ENCODE data around the gene RPGRIP1. TPM values are rescaled to one million over a fixed set of nuclear protein-coding genes. Genes with fewer than 3 reads are reported as not detected.

Gene RPGRIP1
- total RNA-seq: not detected

DNA sequence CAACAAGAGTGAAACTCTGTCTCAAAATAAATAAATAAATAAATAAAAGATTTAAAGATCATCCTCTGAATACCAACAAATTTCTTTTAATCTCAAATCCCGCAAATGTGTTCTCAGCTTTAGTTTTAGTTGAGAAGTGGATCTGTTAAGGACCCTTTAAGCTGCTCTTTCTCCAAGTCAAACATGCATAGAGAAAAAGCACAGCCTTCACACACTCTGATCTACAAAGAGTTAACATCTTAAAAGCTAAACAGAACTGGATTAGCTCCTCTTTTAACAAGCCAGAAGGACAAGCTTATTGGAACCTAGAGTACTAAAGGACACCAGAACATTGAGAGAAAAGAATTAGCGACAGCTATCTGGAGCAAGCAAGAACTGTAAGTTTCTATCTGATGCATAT, at the start of gene RPGRIP1:
RPGRIP1 (plus strand) TSS at position 301 of the 400 bp plus-strand sequence. CDS start 7,894 bp downstream, outside the sequence.
- Mint-ChIP-seq H3K27ac (no peak within 1 kb of the TSS), H3K36me3 (no peaks in the 10 kb centered on the region), H3K9me3 (no peaks in the 10 kb centered on the region)
- ATAC-seq (no peak), DNase-seq (ENCODE audit: low spot score in 2 of 2) (no peak)

DNA sequence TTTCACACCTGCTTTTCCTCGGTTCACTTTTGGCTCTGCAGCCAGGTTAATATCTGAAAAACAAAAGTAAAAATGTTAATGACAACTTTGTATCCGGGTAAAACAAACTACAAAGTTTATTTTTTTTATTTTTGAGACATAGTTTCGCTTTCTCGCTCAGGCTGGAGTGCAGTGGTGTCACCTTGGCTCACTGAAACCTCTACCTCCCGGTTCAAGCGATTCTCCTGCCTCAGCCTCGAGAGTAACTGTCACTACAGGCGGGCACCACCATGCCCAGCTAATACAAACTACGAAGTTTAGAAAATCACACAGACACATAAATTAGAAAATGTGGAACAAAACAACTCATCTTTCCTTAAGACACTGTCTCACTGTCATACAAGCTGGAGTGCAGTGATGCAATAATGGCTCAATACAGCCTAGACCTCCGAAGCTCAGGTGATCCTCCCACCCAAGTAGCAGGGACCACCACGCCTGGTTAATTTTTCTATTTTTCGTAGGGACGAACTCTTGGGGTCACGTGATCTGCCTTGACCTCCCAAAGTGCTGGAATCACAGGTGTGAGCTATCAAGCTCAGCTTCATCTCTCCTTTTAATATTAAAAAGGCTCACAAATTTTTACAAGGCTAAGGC, 48.7 kb upstream of the RPGRIP1 start:
- DNase-seq (ENCODE audit: low spot score in 2 of 2): no peak
- Mint-ChIP-seq H3K27ac (peak overlapping the region in 1 of 2 donors; percentile 88), H3K9me3 (no peaks in the 10 kb centered on the region), H3K36me3 (peaks cover 23 to 63% of the 10 kb centered on the region in 2 donors)
- peak in 1 of 2 donors; percentile 32 for ATAC-seq

- Mint-ChIP-seq H3K27ac (no peak overlapping the region), H3K36me3 (peaks cover 17 to 63% of the 10 kb centered on the region in 2 donors), H3K9me3 (no peaks in the 10 kb centered on the region)
- DNase-seq (ENCODE audit: low spot score in 2 of 2) (no peak), ATAC-seq (no peak)
Measured at GRCh38 chr14:21233457-21234076, 46.3 kb upstream of the RPGRIP1 start.

DNA sequence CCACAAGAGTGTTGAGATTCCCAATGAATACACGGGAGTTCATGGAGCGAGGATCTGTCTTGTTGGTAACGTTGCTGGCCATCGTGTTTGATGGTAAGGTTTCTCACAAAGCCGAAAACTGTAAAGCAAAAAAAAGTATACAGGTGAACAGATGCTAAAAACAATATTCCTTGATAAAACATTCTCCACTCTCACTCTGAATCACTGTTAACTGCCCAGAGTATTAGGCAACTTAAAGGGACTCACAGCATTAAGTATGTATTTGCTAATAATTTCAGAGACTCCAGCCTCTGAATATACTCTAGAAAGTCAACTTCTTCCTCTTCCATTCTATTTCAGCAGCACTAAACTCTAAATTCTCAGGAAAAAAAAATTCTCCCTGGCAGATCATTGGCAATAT, 45.8 kb upstream of the RPGRIP1 start:
- ATAC-seq (no peak), DNase-seq (ENCODE audit: low spot score in 2 of 2) (no peak)
- H3K9me3 Mint-ChIP-seq: no peaks in the 10 kb centered on the region
- H3K27ac Mint-ChIP-seq: peak overlapping the region in 1 of 2 donors; percentile 3
- H3K36me3 Mint-ChIP-seq: peaks cover 17 to 68% of the 10 kb centered on the region in 2 donors

DNA sequence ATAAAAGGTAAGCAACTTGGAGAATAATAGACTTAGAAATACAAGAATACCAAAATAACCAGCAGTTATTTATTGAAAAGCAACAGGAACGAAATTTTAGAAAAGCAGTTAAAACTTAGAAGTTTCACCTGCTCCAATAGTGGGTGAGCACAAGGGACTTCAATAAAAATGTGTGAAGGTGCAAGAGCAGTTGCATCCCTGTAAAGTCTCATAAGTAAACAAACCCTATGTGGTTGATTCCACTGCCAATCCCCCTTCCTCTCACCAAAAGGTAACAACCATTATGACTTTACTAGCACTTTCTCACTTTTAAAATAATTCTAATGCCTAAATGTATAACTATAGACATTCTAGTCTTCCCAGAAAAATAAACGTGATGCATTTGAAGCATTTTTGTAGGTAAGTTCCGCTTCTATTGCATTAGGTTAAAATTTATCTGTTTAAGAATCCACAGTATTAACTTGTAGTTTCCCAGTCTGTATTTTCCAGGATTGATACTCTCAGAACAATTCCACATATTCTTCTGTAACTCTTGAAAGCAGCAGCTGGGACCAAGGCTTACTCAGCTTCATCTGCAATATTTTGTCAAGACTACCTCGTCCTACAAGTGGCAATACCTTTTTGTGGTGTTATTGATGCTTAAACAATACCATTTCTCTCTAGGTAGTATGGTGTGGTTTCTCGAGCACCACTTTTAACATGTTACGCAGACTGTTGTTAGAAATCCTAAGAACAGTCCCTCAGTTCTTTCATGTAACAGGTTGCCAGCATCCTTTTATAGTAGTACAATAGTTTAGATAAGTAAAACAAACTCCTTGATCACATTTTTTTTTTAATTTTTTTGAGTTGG, 42.7 kb upstream of the RPGRIP1 start:
- no peaks in the 10 kb centered on the region for H3K9me3 Mint-ChIP-seq
- H3K27ac Mint-ChIP-seq: peak overlapping the region in 1 of 2 donors; percentile 92
- peaks cover 15 to 38% of the 10 kb centered on the region in 2 donors for H3K36me3 Mint-ChIP-seq
- ATAC-seq (no peak), DNase-seq (ENCODE audit: low spot score in 2 of 2) (no peak)

- peak overlapping the region in 1 of 2 donors; percentile 85 for H3K27ac Mint-ChIP-seq
- ATAC-seq (no peak), DNase-seq (ENCODE audit: low spot score in 2 of 2) (no peak)
- no peaks in the 10 kb centered on the region for H3K9me3 Mint-ChIP-seq
- H3K36me3 Mint-ChIP-seq: peaks cover 12 to 32% of the 10 kb centered on the region in 2 donors
Measured at GRCh38 chr14:21238823-21239518, 40.9 kb upstream of the RPGRIP1 start.

DNA sequence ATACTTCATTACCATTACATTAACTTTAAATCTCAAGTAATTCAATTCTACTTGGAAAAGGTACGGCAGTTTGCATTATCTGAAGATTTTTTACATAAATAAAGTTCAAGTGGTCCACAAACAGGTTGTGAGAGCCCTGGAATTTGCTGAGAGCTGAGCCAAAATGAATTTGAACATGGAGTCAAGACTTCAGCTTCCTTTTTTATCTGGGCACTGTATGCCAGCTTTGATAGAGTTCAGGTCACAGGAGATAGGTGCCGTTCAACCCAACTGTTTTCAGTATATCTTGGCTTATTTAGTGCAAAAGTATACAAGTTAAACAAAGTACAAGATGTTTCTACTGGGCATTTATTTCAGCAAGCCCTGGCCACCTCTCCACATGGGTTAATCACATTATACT, 39.5 kb upstream of the RPGRIP1 start:
- H3K27ac Mint-ChIP-seq: peak overlapping the region in 1 of 2 donors; percentile 65
- ATAC-seq: no peak
- DNase-seq (ENCODE audit: low spot score in 2 of 2): no peak
- peaks cover 14 to 31% of the 10 kb centered on the region in 2 donors for H3K36me3 Mint-ChIP-seq
- no peaks in the 10 kb centered on the region for H3K9me3 Mint-ChIP-seq

DNA sequence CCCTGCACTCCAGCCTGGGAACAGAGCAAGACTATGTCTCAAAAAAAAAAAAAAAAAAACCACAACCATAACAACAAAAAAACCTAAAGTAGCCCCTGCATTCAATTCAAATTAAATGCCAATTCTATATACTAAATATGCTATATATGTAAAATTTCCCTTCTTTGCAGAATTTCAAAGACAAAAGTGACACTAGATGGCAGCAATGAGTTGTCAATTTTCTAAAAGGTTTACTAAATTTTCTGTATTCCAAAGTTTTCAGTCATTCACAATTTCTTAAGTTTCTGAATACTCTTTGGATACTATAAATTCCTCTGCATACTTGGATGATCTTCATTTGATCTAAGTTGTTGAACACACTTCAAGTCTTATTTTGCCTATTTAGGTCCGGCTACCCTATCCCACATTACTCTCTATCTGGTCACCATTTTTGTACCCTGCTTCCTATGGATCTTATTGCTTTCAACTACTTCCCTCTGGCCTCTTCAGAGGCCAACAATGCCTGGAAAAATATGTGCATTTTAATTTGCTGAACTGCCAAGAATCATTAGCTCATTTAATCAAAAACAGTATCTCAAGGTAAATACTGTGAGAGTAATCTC, 38.6 kb upstream of the RPGRIP1 start:
- H3K9me3 Mint-ChIP-seq: no peaks in the 10 kb centered on the region
- ATAC-seq: no peak
- no peak for DNase-seq (ENCODE audit: low spot score in 2 of 2)
- peak overlapping the region in 1 of 2 donors; percentile 73 for H3K27ac Mint-ChIP-seq
- peaks cover 14 to 26% of the 10 kb centered on the region in 2 donors for H3K36me3 Mint-ChIP-seq

DNA sequence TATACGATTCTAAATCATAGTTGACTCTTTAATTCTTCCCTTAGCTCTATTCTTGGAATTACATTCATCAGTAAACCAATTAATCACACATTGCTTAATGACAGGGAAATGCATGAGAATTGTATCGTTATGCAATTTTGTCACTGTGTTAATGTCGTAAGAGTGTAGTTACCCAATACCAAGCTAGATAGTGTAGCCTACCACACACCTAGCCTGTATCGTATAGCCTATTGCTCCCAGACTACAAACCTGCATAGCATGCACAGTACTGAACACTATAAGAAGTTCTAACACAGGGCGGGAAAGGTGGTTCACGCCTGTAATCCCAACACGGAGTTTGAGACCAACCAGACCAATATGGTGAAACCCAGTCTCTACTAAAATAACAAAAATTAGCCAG, 35.3 kb upstream of the RPGRIP1 start:
- Mint-ChIP-seq H3K9me3 (no peaks in the 10 kb centered on the region), H3K27ac (peak overlapping the region; percentile 44 to 55), H3K36me3 (peaks cover 13 to 14% of the 10 kb centered on the region in 2 donors)
- DNase-seq (ENCODE audit: low spot score in 2 of 2) (no peak), ATAC-seq (no peak)

DNA sequence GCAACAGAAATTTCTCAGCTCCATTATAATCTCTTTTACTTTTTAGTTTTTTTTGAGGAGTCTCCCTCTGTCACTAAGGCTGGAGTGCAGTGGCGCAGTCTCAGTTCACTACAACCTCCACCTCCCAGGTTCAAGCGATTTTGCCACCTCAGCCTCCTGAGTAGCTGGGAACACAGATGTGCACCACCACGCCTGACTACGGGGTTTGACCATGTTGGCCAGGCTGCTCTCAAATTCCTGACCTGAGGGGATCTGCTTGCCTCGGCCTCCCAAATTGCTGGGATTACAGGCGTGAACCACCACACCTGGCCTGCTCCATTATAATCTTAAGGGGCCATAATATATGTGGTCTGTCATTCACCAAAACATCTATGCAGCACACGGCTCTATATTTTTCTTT, 34.1 kb upstream of the RPGRIP1 start:
- no peak for ATAC-seq
- H3K27ac Mint-ChIP-seq: peak overlapping the region in 1 of 2 donors; percentile 23
- H3K9me3 Mint-ChIP-seq: no peaks in the 10 kb centered on the region
- peaks cover 14 to 26% of the 10 kb centered on the region in 2 donors for H3K36me3 Mint-ChIP-seq
- no peak for DNase-seq (ENCODE audit: low spot score in 2 of 2)

GRCh38 chr14:21248338-21248737, 31.5 kb upstream of the RPGRIP1 start:
- DNase-seq (ENCODE audit: low spot score in 2 of 2): no peak
- ATAC-seq: no peak
- no peaks in the 10 kb centered on the region for H3K9me3 Mint-ChIP-seq
- peaks cover 15 to 46% of the 10 kb centered on the region in 2 donors for H3K36me3 Mint-ChIP-seq
- H3K27ac Mint-ChIP-seq: no peak overlapping the region

- DNase-seq (ENCODE audit: low spot score in 2 of 2): no peak
- H3K9me3 Mint-ChIP-seq: no peaks in the 10 kb centered on the region
- H3K27ac Mint-ChIP-seq: peak overlapping the region in 1 of 2 donors; percentile 44
- no peak for ATAC-seq
- peaks cover 15 to 50% of the 10 kb centered on the region in 2 donors for H3K36me3 Mint-ChIP-seq
Measured at GRCh38 chr14:21248739-21249411, 31.0 kb upstream of the RPGRIP1 start.

DNA sequence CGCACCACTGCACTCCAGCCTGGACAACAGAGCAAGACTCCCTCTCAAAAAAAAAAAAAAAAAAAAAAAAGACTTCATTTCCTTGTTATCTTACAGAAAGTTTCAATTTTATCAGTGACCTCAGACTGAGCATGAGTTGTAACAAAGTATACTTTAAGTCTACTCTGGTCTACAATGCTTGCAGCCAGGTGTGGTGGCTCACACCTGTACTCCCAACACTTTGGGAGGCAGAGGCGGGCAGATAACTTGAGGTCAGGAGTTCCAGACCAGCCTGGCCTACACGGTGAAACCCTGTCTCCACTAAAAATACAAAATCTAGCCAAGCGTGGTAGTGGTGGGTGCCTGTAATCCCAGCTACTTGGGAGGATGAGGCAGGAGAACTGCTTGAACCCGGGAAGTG, 28.7 kb upstream of the RPGRIP1 start:
- no peak for DNase-seq (ENCODE audit: low spot score in 2 of 2)
- H3K9me3 Mint-ChIP-seq: no peaks in the 10 kb centered on the region
- peaks cover 12 to 46% of the 10 kb centered on the region in 2 donors for H3K36me3 Mint-ChIP-seq
- H3K27ac Mint-ChIP-seq: peak overlapping the region in 1 of 2 donors; percentile 72
- no peak for ATAC-seq

- ATAC-seq: no peak
- H3K9me3 Mint-ChIP-seq: no peaks in the 10 kb centered on the region
- no peak for DNase-seq (ENCODE audit: low spot score in 2 of 2)
- H3K36me3 Mint-ChIP-seq: peaks cover 17 to 50% of the 10 kb centered on the region in 2 donors
- H3K27ac Mint-ChIP-seq: peak overlapping the region in 1 of 2 donors; percentile 52
Measured at GRCh38 chr14:21252149-21252548, 27.7 kb upstream of the RPGRIP1 start.

- DNase-seq (ENCODE audit: low spot score in 2 of 2) (no peak), ATAC-seq (no peak)
- Mint-ChIP-seq H3K27ac (peak overlapping the region in 1 of 2 donors; percentile 44), H3K9me3 (no peaks in the 10 kb centered on the region), H3K36me3 (peaks cover 36 to 61% of the 10 kb centered on the region in 2 donors)
Measured at GRCh38 chr14:21255385-21256101, 24.3 kb upstream of the RPGRIP1 start.
